Mesothelial cell of epicardium (in vitro differentiated cells): ENCODE results near the gene SAMD11. TPM values are rescaled to one million over a fixed set of nuclear protein-coding genes. Genes with fewer than 3 reads are reported as not detected.

Experiments
- DNase-seq, 2 experiments: peaks; one replicate each; pipeline ENCODE4 v3.0.0; 2021; ENCODE audit warnings: low spot score in 2 of 2; ENCODE audit not compliant: unreplicated experiment in 2 of 2
- H3K27ac Mint-ChIP-seq: 2 replicates; pipeline ENCODE4 v1.8.0; 2021; ENCODE audit warnings: mixed read lengths
- H3K27me3 Mint-ChIP-seq: 2 replicates; pipeline ENCODE4 v1.8.0; 2021; ENCODE audit warnings: low read depth, mixed read lengths
- H3K36me3 Mint-ChIP-seq: 2 replicates; pipeline ENCODE4 v1.8.0; 2021; ENCODE audit warnings: mixed read lengths
- H3K4me1 Mint-ChIP-seq: 2 replicates; pipeline ENCODE4 v1.8.0; 2021; ENCODE audit warnings: mixed read lengths
- H3K4me3 Mint-ChIP-seq: 2 replicates; pipeline ENCODE4 v1.8.0; 2021; ENCODE audit warnings: mild to moderate bottlenecking, moderate library complexity, mixed read lengths
- H3K9me3 Mint-ChIP-seq: 2 replicates; pipeline ENCODE4 v1.8.0; 2021; ENCODE audit warnings: mixed read lengths
- total RNA-seq: library from RNA; stranded (reverse); gene quantifications from 3 replicates; pipeline ENCODE4 v1.2.1, GENCODE V29; 2021
- TF ChIP-seq, protein P1 (sequence below): fragments of 200-600 bp; sonication (generic); IDR thresholded peaks from one replicate; pipeline ENCODE4 v1.5.0; 2021; ENCODE audit warnings: antibody characterized with exemption; ENCODE audit not compliant: unreplicated experiment

The SAMD11 gene
- total RNA-seq, 1 donor from 2014 or later: 313 TPM

DNA sequence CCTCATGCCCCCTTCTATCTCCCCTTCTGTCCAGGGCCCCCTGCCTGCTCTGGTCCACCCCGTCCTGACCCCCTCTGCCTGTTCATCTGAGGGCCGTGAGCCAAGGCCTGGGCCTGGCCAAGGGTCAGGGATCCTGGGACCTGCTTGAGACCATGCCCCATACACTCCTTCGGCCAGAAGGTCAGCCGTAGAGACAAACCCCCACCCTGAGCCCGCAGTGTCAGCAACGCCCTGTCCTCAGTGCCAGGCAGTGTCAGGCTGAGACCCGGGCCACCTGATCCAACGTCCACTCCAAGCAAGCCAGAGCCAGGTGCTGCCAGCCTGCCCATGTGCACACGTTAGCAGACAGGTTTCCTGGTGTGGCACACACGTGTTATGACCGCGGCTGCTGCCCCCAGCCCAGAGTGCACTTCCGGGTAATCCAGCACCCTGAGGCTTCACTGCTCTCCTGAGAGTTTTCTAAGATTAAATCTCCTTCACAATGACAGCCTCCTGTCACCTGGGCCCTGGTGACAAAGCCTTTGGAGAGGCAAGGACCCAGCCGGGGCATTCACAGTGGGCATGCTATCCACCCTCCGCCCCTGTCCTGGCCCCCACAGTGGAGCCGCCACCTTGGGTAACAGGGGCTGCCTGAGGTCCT lies 10.1 kb upstream of the SAMD11 start:
- no peak overlapping the region for H3K4me3 Mint-ChIP-seq
- peaks cover 74% of the 10 kb centered on the region for H3K4me1 Mint-ChIP-seq
- H3K36me3 Mint-ChIP-seq: no peaks in the 10 kb centered on the region
- TF ChIP-seq, protein P1, sequence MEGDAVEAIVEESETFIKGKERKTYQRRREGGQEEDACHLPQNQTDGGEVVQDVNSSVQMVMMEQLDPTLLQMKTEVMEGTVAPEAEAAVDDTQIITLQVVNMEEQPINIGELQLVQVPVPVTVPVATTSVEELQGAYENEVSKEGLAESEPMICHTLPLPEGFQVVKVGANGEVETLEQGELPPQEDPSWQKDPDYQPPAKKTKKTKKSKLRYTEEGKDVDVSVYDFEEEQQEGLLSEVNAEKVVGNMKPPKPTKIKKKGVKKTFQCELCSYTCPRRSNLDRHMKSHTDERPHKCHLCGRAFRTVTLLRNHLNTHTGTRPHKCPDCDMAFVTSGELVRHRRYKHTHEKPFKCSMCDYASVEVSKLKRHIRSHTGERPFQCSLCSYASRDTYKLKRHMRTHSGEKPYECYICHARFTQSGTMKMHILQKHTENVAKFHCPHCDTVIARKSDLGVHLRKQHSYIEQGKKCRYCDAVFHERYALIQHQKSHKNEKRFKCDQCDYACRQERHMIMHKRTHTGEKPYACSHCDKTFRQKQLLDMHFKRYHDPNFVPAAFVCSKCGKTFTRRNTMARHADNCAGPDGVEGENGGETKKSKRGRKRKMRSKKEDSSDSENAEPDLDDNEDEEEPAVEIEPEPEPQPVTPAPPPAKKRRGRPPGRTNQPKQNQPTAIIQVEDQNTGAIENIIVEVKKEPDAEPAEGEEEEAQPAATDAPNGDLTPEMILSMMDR: no peak
- H3K9me3 Mint-ChIP-seq: no peaks in the 10 kb centered on the region
- H3K27ac Mint-ChIP-seq: no peak overlapping the region
- H3K27me3 Mint-ChIP-seq: peaks cover 9% of the 10 kb centered on the region
- no peak for DNase-seq

DNA sequence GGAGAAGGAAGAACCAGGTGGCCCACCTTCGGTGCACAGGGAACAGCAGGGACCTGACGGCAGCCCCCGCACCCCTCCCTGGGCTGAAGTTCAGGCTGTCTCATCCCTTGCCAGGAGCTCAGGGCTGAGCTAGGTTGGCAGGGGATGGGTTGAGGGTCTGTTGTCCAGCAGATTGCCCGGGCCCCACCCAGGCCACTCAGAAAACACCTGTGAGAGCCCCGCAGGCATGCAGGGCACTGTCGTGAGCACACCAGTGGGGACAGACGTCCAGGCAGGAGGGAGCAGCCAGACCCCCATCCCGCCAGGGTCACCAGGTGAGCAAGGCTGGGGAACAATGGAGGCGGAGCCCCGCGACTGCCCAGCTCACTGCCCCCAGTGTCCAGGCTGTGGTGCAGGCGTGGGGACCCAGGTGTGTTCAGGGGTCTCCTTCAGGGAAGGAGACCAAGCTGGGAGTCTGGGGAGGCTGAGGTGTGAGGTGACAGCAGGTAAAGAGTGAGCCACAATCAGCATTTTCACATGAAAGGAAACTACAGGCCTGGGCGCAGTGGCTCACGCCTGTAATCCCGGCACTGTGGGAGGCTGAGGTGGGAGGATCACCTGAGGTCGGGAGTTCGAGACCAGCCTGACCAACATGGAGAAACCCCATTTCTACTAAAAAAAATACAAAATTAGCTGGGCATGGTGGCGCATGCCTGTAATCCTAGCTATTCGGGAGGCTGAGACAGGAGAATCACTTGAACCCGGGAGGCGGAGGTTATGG lies 9.4 kb upstream of the SAMD11 start:
- Mint-ChIP-seq H3K27me3 (peaks cover 10% of the 10 kb centered on the region), H3K9me3 (no peaks in the 10 kb centered on the region), H3K4me3 (no peak overlapping the region), H3K4me1 (peaks cover 79% of the 10 kb centered on the region), H3K27ac (no peak overlapping the region), H3K36me3 (no peaks in the 10 kb centered on the region)
- TF ChIP-seq, protein P1: no peak
- peak in 1 of 2 experiments; percentile 35 for DNase-seq

DNA sequence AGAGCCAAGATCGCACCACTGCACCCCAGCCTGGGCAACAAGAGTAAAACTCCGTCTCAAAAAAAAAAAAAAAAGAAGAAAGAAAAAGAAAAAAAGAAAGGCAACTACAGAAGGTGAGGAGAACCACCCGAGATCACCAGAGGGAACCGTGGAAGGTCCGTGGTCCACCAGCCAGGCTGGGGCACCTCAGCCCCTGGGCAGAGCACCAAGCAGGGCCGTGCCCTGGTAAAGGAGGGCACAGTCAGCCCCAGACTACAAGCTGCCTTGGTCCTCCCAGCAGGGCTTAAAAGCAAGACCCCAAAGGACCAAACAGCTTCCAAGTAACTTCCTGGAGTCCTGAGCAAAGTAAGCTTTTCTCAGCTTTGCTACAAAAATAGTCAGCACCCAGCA lies 8.8 kb upstream of the SAMD11 start:
- no peak overlapping the region for H3K4me3 Mint-ChIP-seq
- H3K27ac Mint-ChIP-seq: no peak overlapping the region
- DNase-seq: peak in 1 of 2 experiments; percentile 22
- no peaks in the 10 kb centered on the region for H3K9me3 Mint-ChIP-seq
- H3K4me1 Mint-ChIP-seq: peaks cover 80% of the 10 kb centered on the region
- peaks cover 10% of the 10 kb centered on the region for H3K27me3 Mint-ChIP-seq
- TF ChIP-seq, protein P1: no peak
- H3K36me3 Mint-ChIP-seq: no peaks in the 10 kb centered on the region

DNA sequence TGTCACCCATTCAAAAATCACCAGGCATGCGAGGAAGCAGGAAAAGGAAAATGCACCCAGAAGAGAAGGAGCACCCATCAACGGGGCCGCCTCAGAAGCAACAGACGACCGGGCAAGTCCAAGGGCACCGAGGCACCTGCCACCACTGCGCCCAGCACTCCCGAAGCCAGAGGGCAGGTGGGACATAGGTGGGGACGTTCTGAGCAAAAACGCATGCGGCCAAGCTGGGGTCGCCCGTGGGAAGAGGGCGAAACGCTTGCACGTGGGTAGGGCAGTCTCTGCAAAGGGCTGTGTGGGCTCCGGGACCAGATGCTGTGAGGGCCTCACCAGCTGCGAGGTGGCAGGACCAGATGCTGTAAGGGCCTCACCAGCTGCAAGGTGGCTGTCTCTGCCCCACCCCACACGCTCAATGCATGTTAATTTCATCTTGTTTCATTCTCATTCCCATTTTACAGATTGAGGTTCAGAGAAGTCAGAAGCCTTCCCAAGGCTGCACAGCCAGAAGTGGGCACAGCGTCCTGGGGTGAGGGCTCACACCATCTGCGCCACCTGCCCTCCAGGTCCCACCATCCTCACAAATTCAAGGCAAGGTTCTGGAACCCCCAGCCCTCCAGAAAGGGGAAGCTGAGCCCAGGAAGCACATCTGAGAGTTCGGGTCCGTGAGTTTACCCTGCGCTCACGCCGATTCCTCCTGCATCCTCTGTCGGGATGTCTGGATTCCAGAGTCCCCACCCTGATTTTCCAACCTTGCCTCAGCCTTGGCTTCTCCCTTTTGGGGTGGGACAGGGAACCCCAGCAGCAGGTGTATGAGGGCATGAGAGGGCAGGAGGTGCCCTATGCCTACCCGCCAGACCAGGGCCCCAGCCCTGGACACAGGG lies 8.2 kb upstream of the SAMD11 start:
- Mint-ChIP-seq H3K9me3 (no peaks in the 10 kb centered on the region), H3K4me1 (peaks cover 83% of the 10 kb centered on the region), H3K27me3 (peaks cover 10% of the 10 kb centered on the region), H3K27ac (peak overlapping the region; percentile 91), H3K4me3 (no peak overlapping the region), H3K36me3 (no peaks in the 10 kb centered on the region)
- DNase-seq: peak in 1 of 2 experiments; percentile 26
- TF ChIP-seq, protein P1: no peak

DNA sequence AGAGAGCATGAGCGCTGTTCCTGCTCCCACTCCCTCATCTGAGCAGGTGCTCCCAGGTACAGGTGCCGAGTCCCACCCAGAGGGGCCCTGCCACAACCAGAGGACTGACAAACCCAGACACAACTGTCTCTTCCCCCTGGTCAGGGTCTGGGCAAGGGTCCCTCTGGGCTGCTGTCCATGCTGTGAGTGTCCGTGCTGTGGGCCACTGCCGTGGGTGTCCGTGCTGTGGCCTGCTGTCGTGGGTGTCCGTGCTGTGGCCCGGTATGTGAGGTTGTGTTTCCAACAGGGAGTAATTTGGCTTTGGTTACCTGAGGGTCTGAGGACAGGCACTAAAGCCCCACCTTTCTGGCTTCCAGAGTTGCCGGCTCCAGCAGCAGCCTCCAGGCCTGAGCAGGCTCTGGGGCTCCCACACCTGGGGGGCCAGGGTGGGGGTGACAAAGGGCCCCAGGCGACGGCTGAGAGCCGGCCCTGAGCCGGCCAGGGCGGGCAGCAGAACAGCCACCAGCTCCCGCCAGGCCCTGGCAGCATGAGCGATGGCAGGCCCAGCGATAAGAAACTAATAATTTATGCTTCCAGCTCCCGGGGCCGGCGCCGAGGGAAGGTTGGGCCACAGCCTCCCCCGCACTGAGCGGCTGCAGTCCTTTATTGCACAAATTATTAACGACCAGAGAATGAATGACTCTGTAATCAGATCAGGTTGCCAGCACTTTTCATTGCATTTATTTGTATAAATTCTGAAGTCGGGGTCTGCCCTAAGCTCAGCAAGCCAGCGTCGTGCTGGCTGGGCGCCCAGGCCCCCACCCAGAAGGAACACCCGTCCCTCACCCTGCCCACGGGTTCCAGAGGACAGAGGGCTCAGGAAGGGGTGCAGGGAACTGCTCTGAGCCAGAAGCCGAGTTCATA lies 7.3 kb upstream of the SAMD11 start:
- TF ChIP-seq, protein P1: no peak
- peak overlapping the region; percentile 91 for H3K27ac Mint-ChIP-seq
- H3K27me3 Mint-ChIP-seq: peaks cover 10% of the 10 kb centered on the region
- H3K9me3 Mint-ChIP-seq: no peaks in the 10 kb centered on the region
- H3K4me3 Mint-ChIP-seq: peak overlapping the region; percentile 40
- DNase-seq: peak; percentile 53 to 79
- no peaks in the 10 kb centered on the region for H3K36me3 Mint-ChIP-seq
- peaks cover 80% of the 10 kb centered on the region for H3K4me1 Mint-ChIP-seq
